Mesodermal cell (in vitro differentiated cells): ENCODE data around the gene SIGLEC1.

Experiments used
- H3K27ac ChIP-seq: 2 replicates; pipeline ENCODE4 v1.7.0; 2013; ENCODE audit warnings: mild to moderate bottlenecking, low read depth, low read length, moderate library complexity; ENCODE audit not compliant: severe bottlenecking
- H3K36me3 ChIP-seq: 2 replicates; pipeline ENCODE4 v1.7.1; 2013; ENCODE audit warnings: mild to moderate bottlenecking, low read length, moderate library complexity; ENCODE audit not compliant: control insufficient read depth, insufficient read depth
- H3K4me1 ChIP-seq: one replicate; pipeline ENCODE4 v1.7.1; 2013; ENCODE audit warnings: mild to moderate bottlenecking, low read length; ENCODE audit not compliant: insufficient read depth, control insufficient read depth, poor library complexity, severe bottlenecking
- H3K4me3 ChIP-seq: 2 replicates; pipeline ENCODE4 v1.7.0; 2013; ENCODE audit warnings: low read length, control low read depth, mild to moderate bottlenecking; ENCODE audit not compliant: insufficient read depth, poor library complexity, severe bottlenecking; ENCODE audit errors: extremely low read depth
- H3K9me3 ChIP-seq: 2 replicates; pipeline ENCODE4 v1.7.1; 2013; ENCODE audit warnings: mild to moderate bottlenecking, low read length, moderate library complexity; ENCODE audit not compliant: control insufficient read depth
- WGBS, 2 experiments: methylation state at CpG; one replicate each; pipeline ENCODE4 v1.1.5; 2013; ENCODE audit warnings: missing lambda C conversion rate in 2 of 2; ENCODE audit not compliant: insufficient coverage in 2 of 2; 5-methylcytosine and 5-hydroxymethylcytosine counted together

Gene SIGLEC1

DNA sequence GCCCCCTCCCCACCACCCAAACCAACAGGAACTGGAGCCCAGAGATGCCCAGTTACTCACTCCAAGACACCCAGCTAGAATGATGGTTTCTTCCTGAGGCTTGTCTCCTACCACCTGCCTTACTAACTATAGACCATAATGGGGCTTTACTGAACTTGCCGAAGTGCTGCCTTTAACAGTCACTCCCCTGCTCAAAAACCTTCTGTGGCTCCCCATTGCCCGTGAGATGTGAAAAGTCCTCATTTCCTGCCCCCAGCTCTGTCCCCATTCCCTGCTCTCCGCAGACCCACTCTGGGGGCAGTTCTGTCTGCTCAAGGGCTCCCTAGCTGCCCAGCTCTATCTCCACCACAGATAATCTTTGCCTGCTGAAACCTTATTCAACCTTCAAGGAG is 4.9 kb downstream of the SIGLEC1 start:
- Histone ChIP-seq H3K36me3 (no peaks in the 10 kb centered on the region), H3K9me3 (no peaks in the 10 kb centered on the region), H3K4me1 (no peaks in the 10 kb centered on the region), H3K27ac (no peak overlapping the region), H3K4me3 (no peak overlapping the region)
- WGBS, 2 experiments = 76 to 92% methylated on average over 3 of the region's 3 CpGs

GRCh38 chr20:3706774-3707507 is 5.5 kb downstream of the SIGLEC1 start:
- WGBS, 2 experiments = 80 to 81% methylated on average over 7 to 9 of the region's 10 CpGs
- no peaks in the 10 kb centered on the region for H3K36me3 ChIP-seq
- no peak overlapping the region for H3K4me3 ChIP-seq
- H3K9me3 ChIP-seq = no peaks in the 10 kb centered on the region
- H3K27ac ChIP-seq = no peak overlapping the region
- no peaks in the 10 kb centered on the region for H3K4me1 ChIP-seq

GRCh38 chr20:3705970-3706739 is 6.2 kb downstream of the SIGLEC1 start:
- 92 to 95% methylated on average over 21 to 24 of the region's 31 CpGs for WGBS, 2 experiments
- no peak overlapping the region for H3K27ac ChIP-seq
- no peak overlapping the region for H3K4me3 ChIP-seq
- no peaks in the 10 kb centered on the region for H3K36me3 ChIP-seq
- no peaks in the 10 kb centered on the region for H3K9me3 ChIP-seq
- H3K4me1 ChIP-seq = no peaks in the 10 kb centered on the region

DNA sequence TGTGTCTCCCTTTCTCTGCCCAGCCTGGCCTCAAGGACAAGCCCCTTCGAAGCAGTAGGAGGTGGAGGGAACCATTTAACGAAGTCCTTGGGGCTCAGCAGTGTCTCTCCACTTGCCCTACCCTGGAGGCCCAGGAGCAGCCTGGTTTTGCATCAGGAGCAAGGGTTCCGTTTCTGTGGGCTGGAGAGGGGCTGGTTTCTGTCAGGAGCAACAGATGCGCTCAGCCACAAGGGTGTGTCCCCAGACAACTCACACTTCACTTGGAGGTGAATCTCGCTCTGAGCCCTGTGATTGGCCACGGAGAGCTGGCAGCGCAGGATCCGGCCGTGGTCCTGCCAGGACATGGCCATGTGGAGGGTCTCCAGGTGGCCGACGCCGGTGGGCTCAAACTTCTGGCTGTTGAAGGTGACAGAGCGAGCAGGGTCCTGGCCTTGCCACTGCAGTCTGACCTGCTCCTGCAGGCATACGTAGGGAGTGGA is 6.9 kb downstream of the SIGLEC1 start:
- H3K9me3 ChIP-seq = no peaks in the 10 kb centered on the region
- no peaks in the 10 kb centered on the region for H3K36me3 ChIP-seq
- no peak overlapping the region for H3K4me3 ChIP-seq
- H3K4me1 ChIP-seq = no peaks in the 10 kb centered on the region
- H3K27ac ChIP-seq = no peak overlapping the region
- 81 to 88% methylated on average over 10 to 13 of the region's 14 CpGs for WGBS, 2 experiments

DNA sequence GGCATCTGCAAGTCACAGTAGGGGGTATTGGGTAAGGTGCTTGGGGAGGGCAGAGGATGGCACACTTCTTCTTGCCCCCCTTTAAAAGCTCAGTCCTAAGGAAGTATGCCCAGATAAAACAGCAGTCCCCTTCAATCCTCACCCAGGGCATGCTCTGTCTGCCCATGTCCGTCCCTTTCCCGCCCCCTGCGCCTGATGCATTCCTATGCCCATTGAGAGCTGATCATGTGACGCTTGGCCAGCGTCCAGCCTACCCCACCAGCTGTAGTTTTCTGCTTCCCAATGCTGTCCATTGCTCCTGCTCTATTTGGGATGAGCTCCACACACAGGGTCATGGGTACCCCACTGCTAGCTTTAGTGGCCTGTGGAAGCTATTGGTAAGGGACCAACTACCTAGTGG is 8.3 kb downstream of the SIGLEC1 start:
- WGBS, 2 experiments = 89 to 90% methylated on average over 5 of the region's 5 CpGs

GRCh38 chr20:3702611-3703391 is 9.6 kb downstream of the SIGLEC1 start:
- Histone ChIP-seq H3K9me3 (no peaks in the 10 kb centered on the region), H3K36me3 (no peaks in the 10 kb centered on the region), H3K27ac (no peak overlapping the region), H3K4me1 (no peaks in the 10 kb centered on the region), H3K4me3 (no peak overlapping the region)
- WGBS, 2 experiments = 87 to 95% methylated on average over 6 to 8 of the region's 11 CpGs

More for the DNA sequence above, 8.3 kb downstream of the SIGLEC1 start:
- Histone ChIP-seq H3K27ac (no peak overlapping the region), H3K9me3 (no peaks in the 10 kb centered on the region), H3K36me3 (no peaks in the 10 kb centered on the region), H3K4me3 (no peak overlapping the region), H3K4me1 (no peaks in the 10 kb centered on the region)

DNA sequence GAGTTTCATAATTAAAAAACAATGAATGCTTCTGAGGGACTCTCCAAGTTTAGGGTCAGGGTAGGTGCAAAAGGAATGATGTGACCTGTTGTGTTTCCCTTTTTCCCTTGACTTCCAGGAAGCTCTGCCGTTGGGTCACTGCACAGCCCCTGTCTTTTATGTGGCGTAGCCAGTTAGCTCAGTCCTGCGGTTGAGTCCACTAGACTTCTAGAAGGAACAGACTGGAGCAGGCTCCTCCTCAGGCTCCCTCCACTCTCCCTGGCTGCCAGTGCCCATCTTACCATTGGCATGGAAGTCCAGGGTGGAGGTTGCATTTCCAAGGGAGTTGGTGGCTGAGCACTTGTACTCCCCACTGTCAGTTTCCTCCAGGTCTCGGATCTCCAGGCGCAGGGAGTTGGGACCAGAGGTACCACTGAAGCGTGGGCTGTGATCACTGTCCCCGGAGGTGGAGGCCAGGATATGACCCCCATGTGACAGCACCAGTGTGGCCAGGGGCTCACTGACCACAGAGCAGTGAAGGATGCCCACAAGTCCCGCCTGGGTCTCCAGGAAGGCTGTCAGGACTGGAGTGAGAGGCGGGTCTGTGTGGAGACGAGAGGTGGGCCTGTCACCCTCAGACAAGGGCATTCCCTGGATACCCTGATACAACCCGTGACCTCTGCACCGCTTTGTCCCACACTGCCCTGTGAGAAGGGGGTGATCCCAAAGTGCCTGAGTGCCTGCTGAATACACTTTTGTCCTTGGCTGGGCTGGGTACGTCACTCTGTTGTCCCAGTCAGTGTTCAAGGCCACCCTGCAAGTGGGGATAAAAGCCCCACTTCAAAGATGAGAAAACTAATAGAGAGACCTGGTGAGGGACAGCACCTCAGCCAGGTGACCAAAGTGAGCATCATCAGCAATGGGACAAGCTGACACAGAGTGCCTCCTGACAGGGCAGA is 11.1 kb downstream of the SIGLEC1 start:
- 84 to 95% methylated on average over 11 to 12 of the region's 13 CpGs for WGBS, 2 experiments
- H3K4me1 ChIP-seq = peaks cover 2% of the 10 kb centered on the region
- no peaks in the 10 kb centered on the region for H3K36me3 ChIP-seq
- no peak overlapping the region for H3K4me3 ChIP-seq
- no peak overlapping the region for H3K27ac ChIP-seq
- H3K9me3 ChIP-seq = no peaks in the 10 kb centered on the region

DNA sequence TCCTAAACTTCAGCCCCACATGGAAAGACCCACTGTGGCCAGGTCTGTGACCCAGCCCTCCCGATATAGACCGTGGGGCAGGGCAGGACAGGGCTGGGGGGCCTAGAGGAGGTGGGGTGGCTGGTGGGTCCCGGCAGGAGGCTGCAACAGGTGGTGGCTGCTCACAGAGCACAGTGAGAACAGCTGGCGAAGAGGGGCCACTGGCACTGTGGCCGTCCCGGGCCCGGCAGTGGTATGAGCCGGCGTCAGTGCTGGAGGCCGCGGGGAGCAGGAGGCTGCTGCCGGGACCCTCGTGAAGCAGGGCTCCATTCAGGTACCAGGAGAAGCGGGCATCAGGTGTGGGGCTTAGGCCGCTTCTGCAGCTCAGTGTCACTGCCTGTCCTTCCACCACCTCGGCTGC is 13.4 kb downstream of the SIGLEC1 start:
- no peak overlapping the region for H3K4me3 ChIP-seq
- H3K36me3 ChIP-seq = no peaks in the 10 kb centered on the region
- WGBS, 2 experiments = 83% methylated on average over 15 of the region's 16 CpGs
- no peak overlapping the region for H3K27ac ChIP-seq
- H3K9me3 ChIP-seq = no peaks in the 10 kb centered on the region
- H3K4me1 ChIP-seq = peaks cover 2% of the 10 kb centered on the region

GRCh38 chr20:3698591-3699001 is 13.8 kb downstream of the SIGLEC1 start:
- no peak overlapping the region for H3K4me3 ChIP-seq
- 89 to 96% methylated on average over 6 of the region's 6 CpGs for WGBS, 2 experiments
- no peaks in the 10 kb centered on the region for H3K36me3 ChIP-seq
- H3K27ac ChIP-seq = no peak overlapping the region
- H3K9me3 ChIP-seq = no peaks in the 10 kb centered on the region
- H3K4me1 ChIP-seq = peaks cover 2% of the 10 kb centered on the region
